Effector memory CD4-positive, alpha-beta T cell (primary cell): ENCODE measurements around the gene TRIM71.
A peak's percentile ranks its signal among the peaks of the same experiment; 100 is the strongest.
"Not testable (repeated sequence)": the region's sequence is repeated elsewhere in the genome, so short reads cannot be mapped to it uniquely, and the experiment has no call there.

ENCODE experiments used
- DNase-seq, 3 donors: peaks; one replicate each; pipeline ENCODE4 v3.0.0-alpha.2; 2020
- H3K27ac ChIP-seq: 2 replicates; pipeline ENCODE4 v1.7.0; 2013; ENCODE audit warnings: mild to moderate bottlenecking, low read length, moderate library complexity; ENCODE audit not compliant: insufficient read depth, poor library complexity, severe bottlenecking
- H3K27me3 ChIP-seq: replicated peaks from 2 replicates; pipeline ENCODE4 v1.7.0; 2013; ENCODE audit warnings: mild to moderate bottlenecking, low read length; ENCODE audit not compliant: insufficient read depth, control insufficient read depth, poor library complexity, severe bottlenecking
- H3K36me3 ChIP-seq: 2 replicates; pipeline ENCODE4 v1.7.0; 2013; ENCODE audit warnings: mild to moderate bottlenecking, low read length, moderate library complexity; ENCODE audit not compliant: control insufficient read depth, insufficient read depth
- H3K4me1 ChIP-seq: 2 replicates; pipeline ENCODE4 v1.7.0; 2013; ENCODE audit warnings: low read length, mild to moderate bottlenecking; ENCODE audit not compliant: control insufficient read depth, insufficient read depth, poor library complexity, severe bottlenecking
- H3K4me3 ChIP-seq: 2 replicates; pipeline ENCODE4 v1.7.0; 2013; ENCODE audit warnings: low read length, low read depth, mild to moderate bottlenecking; ENCODE audit not compliant: insufficient read depth, poor library complexity, severe bottlenecking
- H3K9me3 ChIP-seq: 2 replicates; pipeline ENCODE4 v1.7.0; 2013; ENCODE audit warnings: mild to moderate bottlenecking, low read length, moderate library complexity; ENCODE audit not compliant: control insufficient read depth
- total RNA-seq, 3 donors: gene quantifications; one replicate each; lab custom pipeline; 2026; lab: John Stamatoyannopoulos, UW

Gene TRIM71
- 0 to 0.09 (median 0) reads per million in 3 donors for total RNA-seq

GRCh38 chr3:32817558-32818228 lies at the start of gene TRIM71:
Gene TRIM71, plus strand, starts transcription at chr3:32817997. Its CDS starts 84 bp downstream, at chr3:32818081.
- Histone ChIP-seq H3K36me3 (no peaks in the 10 kb centered on the region), H3K27me3 (peaks cover 13% of the 10 kb centered on the region), H3K4me1 (peaks cover 8% of the 10 kb centered on the region), H3K4me3 (peak within 1 kb of the TSS; percentile 46), H3K9me3 (no peaks in the 10 kb centered on the region), H3K27ac (no peak within 1 kb of the TSS)
- no peak for DNase-seq

- Histone ChIP-seq H3K4me3 (no peak overlapping the region), H3K4me1 (peaks cover 8% of the 10 kb centered on the region), H3K27ac (no peak overlapping the region), H3K27me3 (no peaks in the 10 kb centered on the region), H3K36me3 (peaks cover 4% of the 10 kb centered on the region), H3K9me3 (no peaks in the 10 kb centered on the region)
- no peak for DNase-seq
These were observed 39.4 kb upstream of the TRIM71 start for GRCh38 chr3:32778389-32778788.

- no peaks in the 10 kb centered on the region for H3K36me3 ChIP-seq
- H3K4me3 ChIP-seq = no peak overlapping the region
- no peaks in the 10 kb centered on the region for H3K9me3 ChIP-seq
- H3K27me3 ChIP-seq = no peaks in the 10 kb centered on the region
- no peak overlapping the region for H3K27ac ChIP-seq
- peaks cover 8% of the 10 kb centered on the region for H3K4me1 ChIP-seq
- DNase-seq = no peak
These were observed 37.6 kb upstream of the TRIM71 start for GRCh38 chr3:32780071-32780734.

GRCh38 chr3:32780735-32781210 lies 37.0 kb upstream of the TRIM71 start:
- Histone ChIP-seq H3K36me3 (no peaks in the 10 kb centered on the region), H3K4me1 (peaks cover 8% of the 10 kb centered on the region), H3K27ac (no peak overlapping the region), H3K4me3 (peak overlapping the region; percentile 71), H3K27me3 (no peaks in the 10 kb centered on the region), H3K9me3 (no peaks in the 10 kb centered on the region)
- DNase-seq = peak in 1 of 3 donors; percentile 2

- peak; percentile 7 to 26 (median 11) for DNase-seq
- H3K36me3 ChIP-seq = no peaks in the 10 kb centered on the region
- no peak overlapping the region for H3K27ac ChIP-seq
- peaks cover 8% of the 10 kb centered on the region for H3K4me1 ChIP-seq
- H3K9me3 ChIP-seq = no peaks in the 10 kb centered on the region
- no peaks in the 10 kb centered on the region for H3K27me3 ChIP-seq
- peak overlapping the region; percentile 71 for H3K4me3 ChIP-seq
These were observed 36.4 kb upstream of the TRIM71 start for GRCh38 chr3:32781211-32781968.

- not testable (repeated sequence) for DNase-seq, H3K4me1 ChIP-seq, H3K36me3 ChIP-seq, H3K4me3 ChIP-seq, H3K9me3 ChIP-seq, H3K27ac ChIP-seq, H3K27me3 ChIP-seq
These were observed 35.9 kb upstream of the TRIM71 start for GRCh38 chr3:32781969-32782270.

- Histone ChIP-seq H3K4me1 (peaks cover 8% of the 10 kb centered on the region), H3K4me3 (no peak overlapping the region), H3K27me3 (no peaks in the 10 kb centered on the region), H3K27ac (no peak overlapping the region), H3K9me3 (no peaks in the 10 kb centered on the region), H3K36me3 (no peaks in the 10 kb centered on the region)
- no peak for DNase-seq
These were observed 35.4 kb upstream of the TRIM71 start for GRCh38 chr3:32782407-32782806.

GRCh38 chr3:32791833-32792232 lies 26.0 kb upstream of the TRIM71 start:
- Histone ChIP-seq H3K9me3 (no peaks in the 10 kb centered on the region), H3K4me1 (no peaks in the 10 kb centered on the region), H3K36me3 (no peaks in the 10 kb centered on the region), H3K27me3 (no peaks in the 10 kb centered on the region), H3K4me3 (no peak overlapping the region), H3K27ac (no peak overlapping the region)
- no peak for DNase-seq

- no peak for DNase-seq
- Histone ChIP-seq H3K36me3 (no peaks in the 10 kb centered on the region), H3K4me1 (no peaks in the 10 kb centered on the region), H3K4me3 (no peak overlapping the region), H3K27ac (no peak overlapping the region), H3K9me3 (no peaks in the 10 kb centered on the region), H3K27me3 (no peaks in the 10 kb centered on the region)
These were observed 23.1 kb upstream of the TRIM71 start for GRCh38 chr3:32794487-32795308.
